Mesothelial cell of epicardium (in vitro differentiated cells): Measurements from ENCODE around the gene KCNH2. TPM values are rescaled to one million over a fixed set of nuclear protein-coding genes. Genes with fewer than 3 reads are reported as not detected.

Source experiments
- DNase-seq, 2 experiments: peaks; one replicate each; pipeline ENCODE4 v3.0.0; 2021; ENCODE audit warnings: low spot score in 2 of 2; ENCODE audit not compliant: unreplicated experiment in 2 of 2
- H3K27ac Mint-ChIP-seq: 2 replicates; pipeline ENCODE4 v1.8.0; 2021; ENCODE audit warnings: mixed read lengths
- H3K27me3 Mint-ChIP-seq: 2 replicates; pipeline ENCODE4 v1.8.0; 2021; ENCODE audit warnings: low read depth, mixed read lengths
- H3K36me3 Mint-ChIP-seq: 2 replicates; pipeline ENCODE4 v1.8.0; 2021; ENCODE audit warnings: mixed read lengths
- H3K4me1 Mint-ChIP-seq: 2 replicates; pipeline ENCODE4 v1.8.0; 2021; ENCODE audit warnings: mixed read lengths
- H3K4me3 Mint-ChIP-seq: 2 replicates; pipeline ENCODE4 v1.8.0; 2021; ENCODE audit warnings: mild to moderate bottlenecking, moderate library complexity, mixed read lengths
- H3K9me3 Mint-ChIP-seq: 2 replicates; pipeline ENCODE4 v1.8.0; 2021; ENCODE audit warnings: mixed read lengths
- CTCF ChIP-seq: fragments of 200-600 bp; sonication (generic); IDR thresholded peaks from one replicate; pipeline ENCODE4 v1.5.0; 2021; ENCODE audit warnings: antibody characterized with exemption; ENCODE audit not compliant: unreplicated experiment
- total RNA-seq: library from RNA; stranded (reverse); gene quantifications from 3 replicates; pipeline ENCODE4 v1.2.1, GENCODE V29; 2021

KCNH2 gene
- total RNA-seq, 1 donor from 2014 or later = 11.2 TPM

GRCh38 chr7:151010307-151011096, 32.4 kb upstream of the KCNH2 start:
- Mint-ChIP-seq H3K4me3 (peak overlapping the region; percentile 60), H3K4me1 (peaks cover 30% of the 10 kb centered on the region), H3K27ac (peak overlapping the region; percentile 43), H3K27me3 (peaks cover 20% of the 10 kb centered on the region), H3K36me3 (peaks cover 5% of the 10 kb centered on the region), H3K9me3 (no peaks in the 10 kb centered on the region)
- no peak for TF ChIP-seq CTCF
- DNase-seq = no peak

GRCh38 chr7:151010037-151010306, 31.9 kb upstream of the KCNH2 start:
- Mint-ChIP-seq H3K4me1 (peaks cover 30% of the 10 kb centered on the region), H3K9me3 (no peaks in the 10 kb centered on the region), H3K27ac (no peak overlapping the region), H3K36me3 (peaks cover under 1% of the 10 kb centered on the region), H3K27me3 (peaks cover 15% of the 10 kb centered on the region), H3K4me3 (peak overlapping the region; percentile 60)
- TF ChIP-seq CTCF = no peak
- no peak for DNase-seq

- H3K27me3 Mint-ChIP-seq = peaks cover 16% of the 10 kb centered on the region
- peaks cover 30% of the 10 kb centered on the region for H3K4me1 Mint-ChIP-seq
- no peak for TF ChIP-seq CTCF
- DNase-seq = no peak
- H3K27ac Mint-ChIP-seq = no peak overlapping the region
- no peaks in the 10 kb centered on the region for H3K9me3 Mint-ChIP-seq
- no peaks in the 10 kb centered on the region for H3K36me3 Mint-ChIP-seq
- H3K4me3 Mint-ChIP-seq = no peak overlapping the region
Observed at GRCh38 chr7:151009327-151010036, 31.4 kb upstream of the KCNH2 start.

- Mint-ChIP-seq H3K4me3 (peak overlapping the region; percentile 56), H3K27ac (peak overlapping the region; percentile 64), H3K36me3 (no peaks in the 10 kb centered on the region), H3K9me3 (no peaks in the 10 kb centered on the region), H3K27me3 (peaks cover 14% of the 10 kb centered on the region), H3K4me1 (peaks cover 26% of the 10 kb centered on the region)
- TF ChIP-seq CTCF = peak; percentile 70
- peak in 1 of 2 experiments; percentile 76 for DNase-seq
Observed at GRCh38 chr7:151008511-151009323, 30.6 kb upstream of the KCNH2 start.

- TF ChIP-seq CTCF = no peak
- Mint-ChIP-seq H3K27ac (peak overlapping the region; percentile 64), H3K4me3 (peak overlapping the region; percentile 56), H3K4me1 (peaks cover 26% of the 10 kb centered on the region), H3K27me3 (peaks cover 14% of the 10 kb centered on the region), H3K9me3 (no peaks in the 10 kb centered on the region), H3K36me3 (no peaks in the 10 kb centered on the region)
- DNase-seq = no peak
Observed at GRCh38 chr7:151008143-151008510, 30.0 kb upstream of the KCNH2 start.
